OCI-LY3 (cell line): Measurements from ENCODE around the gene APOB.

Experiments
- H2AFZ ChIP-seq: fragments of 200-600, 300-600 bp; shearing (Covaris generic); 2 replicates; pipeline ENCODE4 v1.6.0; 2014; ENCODE audit warnings: antibody characterized with exemption, low read depth, low read length
- H3K27ac ChIP-seq: fragments of 200-600, 300-600 bp; sonication (generic); 2 replicates; pipeline ENCODE4 v1.5.1; 2014; ENCODE audit warnings: mild to moderate bottlenecking, low read length, moderate library complexity, mixed read lengths
- H3K27me3 ChIP-seq: fragments of 200-600, 300-600 bp; sonication (generic); 2 replicates; pipeline ENCODE4 v1.6.1; 2014; ENCODE audit warnings: low read depth, low read length, mixed read lengths
- H3K36me3 ChIP-seq: fragments of 200-600, 300-600 bp; sonication (generic); replicated peaks from 2 replicates; pipeline ENCODE3; 2014; ENCODE audit warnings: low read depth, low read length, mixed read lengths
- H3K4me1 ChIP-seq: fragments of 300-600, 200-600 bp; sonication (generic); 2 replicates; pipeline ENCODE4 v1.6.1; 2014; ENCODE audit warnings: low read length, mixed read lengths
- H3K4me2 ChIP-seq: fragments of 200-600, 300-600 bp; sonication (generic); 2 replicates; pipeline ENCODE4 v1.6.1; 2014; ENCODE audit warnings: low read length, mixed read lengths
- H3K4me3 ChIP-seq: fragments of 300-600, 200-600 bp; sonication (generic); 2 replicates; pipeline ENCODE4 v1.5.1; 2014; ENCODE audit warnings: antibody characterized with exemption, mild to moderate bottlenecking, low read length, moderate library complexity
- H3K79me2 ChIP-seq: fragments of 300-600, 200-600 bp; shearing (Covaris generic); 2 replicates; pipeline ENCODE4 v1.6.1; 2014; ENCODE audit warnings: mild to moderate bottlenecking, low read length, mixed read lengths
- H3K9ac ChIP-seq: fragments of 300-600, 200-600 bp; shearing (Covaris generic); 2 replicates; pipeline ENCODE4 v1.6.0; 2014; ENCODE audit warnings: mild to moderate bottlenecking, low read length, moderate library complexity
- H3K9me3 ChIP-seq: fragments of 200-600, 300-600 bp; shearing (Covaris generic); 2 replicates; pipeline ENCODE4 v1.6.1; 2014; ENCODE audit warnings: low read length, mixed read lengths; ENCODE audit not compliant: insufficient read depth
- H4K20me1 ChIP-seq: fragments of 200-600, 300-600 bp; sonication (generic); 2 replicates; pipeline ENCODE4 v1.6.1; 2016; ENCODE audit warnings: low read length, mixed read lengths; ENCODE audit not compliant: insufficient read depth
- CTCF ChIP-seq: fragments of 200-600, 300-600 bp; sonication (generic); IDR thresholded peaks from 2 replicates; pipeline ENCODE4 v1.5.1; 2014; ENCODE audit warnings: antibody characterized with exemption, low read length, low read depth
- EZH2phosphoT487 ChIP-seq: fragments of 200-600 bp; shearing (Covaris generic); IDR thresholded peaks from 2 replicates; pipeline ENCODE4 v1.6.1; 2018; ENCODE audit warnings: antibody characterized with exemption, mixed run types, low read depth

Gene APOB

GRCh38 chr2:21006423-21007128 lies 37.3 kb downstream of the APOB start:
- no peaks in the 10 kb centered on the region for H3K79me2 ChIP-seq
- H3K27me3 ChIP-seq: peaks cover 35% of the 10 kb centered on the region; the same call in 1 of the 2 replicates
- H3K9me3 ChIP-seq: no peaks in the 10 kb centered on the region
- H2AFZ ChIP-seq: no peak overlapping the region
- H3K4me2 ChIP-seq: no peak overlapping the region
- no peak overlapping the region for H3K4me3 ChIP-seq
- no peaks in the 10 kb centered on the region for H4K20me1 ChIP-seq
- no peaks in the 10 kb centered on the region for H3K4me1 ChIP-seq
- TF ChIP-seq EZH2phosphoT487: no peak
- TF ChIP-seq CTCF: no peak
- H3K27ac ChIP-seq: no peak overlapping the region
- no peak overlapping the region for H3K9ac ChIP-seq
- H3K36me3 ChIP-seq: no peaks in the 10 kb centered on the region

- no peaks in the 10 kb centered on the region for H3K36me3 ChIP-seq
- no peak overlapping the region for H3K4me2 ChIP-seq
- H3K4me1 ChIP-seq: no peaks in the 10 kb centered on the region
- H3K79me2 ChIP-seq: no peaks in the 10 kb centered on the region
- H3K9ac ChIP-seq: no peak overlapping the region
- H3K27ac ChIP-seq: no peak overlapping the region
- H3K4me3 ChIP-seq: no peak overlapping the region
- no peak for TF ChIP-seq CTCF
- no peak for TF ChIP-seq EZH2phosphoT487
- no peaks in the 10 kb centered on the region for H4K20me1 ChIP-seq
- no peak overlapping the region for H2AFZ ChIP-seq
- peaks cover 35% of the 10 kb centered on the region; the same call in 1 of the 2 replicates for H3K27me3 ChIP-seq
- H3K9me3 ChIP-seq: no peaks in the 10 kb centered on the region
These were observed 38.0 kb downstream of the APOB start for GRCh38 chr2:21005700-21006422.

GRCh38 chr2:21005111-21005699 lies 38.7 kb downstream of the APOB start:
- Histone ChIP-seq H3K9ac (no peak overlapping the region), H3K79me2 (no peaks in the 10 kb centered on the region), H3K27ac (no peak overlapping the region), H3K27me3 (peaks cover 35% of the 10 kb centered on the region; the same call in 1 of the 2 replicates), H2AFZ (no peak overlapping the region), H3K36me3 (no peaks in the 10 kb centered on the region), H3K4me2 (no peak overlapping the region), H3K4me1 (no peaks in the 10 kb centered on the region), H3K4me3 (no peak overlapping the region), H3K9me3 (no peaks in the 10 kb centered on the region), H4K20me1 (no peaks in the 10 kb centered on the region)
- TF ChIP-seq EZH2phosphoT487 (no peak), CTCF (no peak)

GRCh38 chr2:21004181-21004572 lies 39.7 kb downstream of the APOB start:
- H4K20me1 ChIP-seq: no peaks in the 10 kb centered on the region
- no peak overlapping the region for H3K4me2 ChIP-seq
- H2AFZ ChIP-seq: no peak overlapping the region
- TF ChIP-seq EZH2phosphoT487 (no peak), CTCF (no peak)
- H3K36me3 ChIP-seq: no peaks in the 10 kb centered on the region
- H3K4me1 ChIP-seq: no peaks in the 10 kb centered on the region
- no peaks in the 10 kb centered on the region for H3K9me3 ChIP-seq
- no peak overlapping the region for H3K9ac ChIP-seq
- no peak overlapping the region for H3K4me3 ChIP-seq
- H3K27ac ChIP-seq: no peak overlapping the region
- no peaks in the 10 kb centered on the region for H3K79me2 ChIP-seq
- peaks cover 35% of the 10 kb centered on the region; the same call in 1 of the 2 replicates for H3K27me3 ChIP-seq
